Uterus (tissue), 2 donors: ENCODE measurements around the gene PDE10A.

Experiments
- CTCF ChIP-seq, 4 experiments: fragments of 200-600 bp in 2 of 4; fragments of 450-650 bp in 2 of 4; sonication (generic) in 2 of 4; IDR thresholded peaks; one replicate each; pipeline ENCODE4 v1.5.1; 2016 to 2019; ENCODE audit warnings: antibody characterized with exemption in 4 of 4, mild to moderate bottlenecking in 2 of 4, moderate library complexity in 1 of 4
- POLR2A ChIP-seq, 2 donors: fragments of 450-650 bp; IDR thresholded peaks; one replicate each; pipeline ENCODE4 v1.6.1; 2016; ENCODE audit warnings: antibody characterized with exemption in 2 of 2, mild to moderate bottlenecking in 1 of 2, moderate library complexity in 1 of 2

DNA sequence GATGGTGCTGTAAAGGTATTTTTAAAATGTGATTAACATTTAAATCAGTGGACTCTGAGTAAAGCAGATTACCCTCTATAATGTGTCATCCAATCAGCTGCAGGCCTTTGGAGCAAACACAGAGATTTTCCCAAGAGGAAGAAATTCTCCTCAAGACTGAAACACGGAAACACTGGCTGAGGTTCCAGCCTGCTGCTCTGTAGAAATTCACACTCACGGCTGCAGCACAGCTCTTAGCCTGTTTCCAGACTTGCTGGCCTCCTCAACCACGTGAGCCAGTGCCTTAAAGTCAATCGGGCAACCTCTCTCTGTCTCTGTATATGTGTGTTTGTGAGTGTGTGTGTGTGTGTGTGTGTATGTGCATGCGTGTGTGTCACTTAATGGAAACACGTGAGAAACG lies 41.1 kb downstream of the PDE10A start:
- TF ChIP-seq POLR2A (IDR thresholded peaks at IDR 0.05) (no peak), CTCF (IDR thresholded peaks at IDR 0.05) (no peak)
